ENCODE data around the gene BICC1. TPM values are rescaled to one million over a fixed set of nuclear protein-coding genes. Genes with fewer than 3 reads are reported as not detected.
A peak's percentile ranks its signal among the peaks of the same experiment; 100 is the strongest.

Gene BICC1
- polyA plus RNA-seq, 3 donors, result 0.02 to 0.24 (median 0.14) TPM

- H3K4me1 ChIP-seq (ENCODE audit: control insufficient read depth in 1 of 2, insufficient read depth in 2 of 2, low read length in 2 of 2), result peaks cover 33 to 37% of the 10 kb centered on the region in 2 donors
- H3K9me3 ChIP-seq (replicated peaks in 1 of 2; ENCODE audit: control insufficient read depth in 1 of 2, insufficient read depth in 1 of 2, low read length in 2 of 2), result no peaks in the 10 kb centered on the region
- no peak overlapping the region for H3K4me3 Mint-ChIP-seq
- H3K27ac Mint-ChIP-seq, result peak overlapping the region in 4 of 7 donors; percentile 27 to 79 (median 42)
- no peak overlapping the region for H3K9ac ChIP-seq (ENCODE audit: insufficient read depth, low read length, poor library complexity, severe bottlenecking)
- peaks cover 41% of the 10 kb centered on the region for H3K4me1 Mint-ChIP-seq
- no peaks in the 10 kb centered on the region for H3K36me3 ChIP-seq (replicated peaks in 1 of 2; ENCODE audit: control insufficient read depth in 1 of 2, insufficient read depth in 2 of 2, low read length in 2 of 2)
- H3K4me3 ChIP-seq (replicated peaks in 1 of 3; ENCODE audit: low read depth in 2 of 3, low read length in 3 of 3), result no peak overlapping the region
- no peak overlapping the region for H2AFZ ChIP-seq (ENCODE audit: insufficient read depth, low read depth, low read length, poor library complexity, severe bottlenecking)
- H4K20me1 ChIP-seq (ENCODE audit: insufficient read depth, low read length), result no peaks in the 10 kb centered on the region
- intact Hi-C loops (cut with micrococcal nuclease), result no loop called here
- peaks cover 0 to 8% (median 2%) of the 10 kb centered on the region in 7 donors for H3K9me3 Mint-ChIP-seq
- H3K4me2 ChIP-seq (replicated peaks; ENCODE audit: extremely low read depth, low read length, poor library complexity, severe bottlenecking), result no peak overlapping the region
- H3K27me3 ChIP-seq (ENCODE audit: control insufficient read depth in 2 of 2, insufficient read depth in 2 of 2, low read length in 2 of 2), result no peaks in the 10 kb centered on the region
- peak overlapping the region in 1 of 2 donors; percentile 39 for H3K27ac ChIP-seq (ENCODE audit: low read depth in 1 of 2, low read length in 2 of 2)
- H3K79me2 ChIP-seq (ENCODE audit: insufficient read depth, low read length), result no peaks in the 10 kb centered on the region
- peaks cover 0 to 4% of the 10 kb centered on the region in 2 donors for H3K36me3 Mint-ChIP-seq
- no peaks in the 10 kb centered on the region for H3K27me3 Mint-ChIP-seq (ENCODE audit: low read depth in 3 of 3)
- WGBS (ENCODE audit: insufficient coverage), result 100% methylated on average over 3 of the region's 8 CpGs
- DNase-seq, result no peak
- no peak for TF ChIP-seq CTCF (IDR thresholded peaks at IDR 0.05)
Observed at GRCh38 chr10:58578366-58578765, 65.7 kb downstream of the BICC1 start.

- Mint-ChIP-seq H3K27ac (peak overlapping the region in 2 of 7 donors; percentile 64 to 82), H3K4me3 (no peak overlapping the region), H3K27me3 (ENCODE audit: low read depth in 3 of 3) (no peaks in the 10 kb centered on the region), H3K9me3 (peaks cover 0 to 9% (median 4%) of the 10 kb centered on the region in 7 donors), H3K4me1 (peaks cover 33% of the 10 kb centered on the region), H3K36me3 (peaks cover 0 to 6% of the 10 kb centered on the region in 2 donors)
- Histone ChIP-seq H3K79me2 (ENCODE audit: insufficient read depth, low read length) (no peaks in the 10 kb centered on the region), H3K4me2 (replicated peaks; ENCODE audit: extremely low read depth, low read length, poor library complexity, severe bottlenecking) (no peak overlapping the region), H3K36me3 (replicated peaks in 1 of 2; ENCODE audit: control insufficient read depth in 1 of 2, insufficient read depth in 2 of 2, low read length in 2 of 2) (no peaks in the 10 kb centered on the region), H2AFZ (ENCODE audit: insufficient read depth, low read depth, low read length, poor library complexity, severe bottlenecking) (no peak overlapping the region), H3K4me3 (replicated peaks in 1 of 3; ENCODE audit: low read depth in 2 of 3, low read length in 3 of 3) (no peak overlapping the region), H3K4me1 (ENCODE audit: control insufficient read depth in 1 of 2, insufficient read depth in 2 of 2, low read length in 2 of 2) (peaks cover 33 to 37% of the 10 kb centered on the region in 2 donors), H4K20me1 (ENCODE audit: insufficient read depth, low read length) (no peaks in the 10 kb centered on the region), H3K27me3 (ENCODE audit: control insufficient read depth in 2 of 2, insufficient read depth in 2 of 2, low read length in 2 of 2) (no peaks in the 10 kb centered on the region), H3K27ac (ENCODE audit: low read depth in 1 of 2, low read length in 2 of 2) (peak overlapping the region in 1 of 2 donors; percentile 39), H3K9me3 (replicated peaks in 1 of 2; ENCODE audit: control insufficient read depth in 1 of 2, insufficient read depth in 1 of 2, low read length in 2 of 2) (no peaks in the 10 kb centered on the region), H3K9ac (ENCODE audit: insufficient read depth, low read length, poor library complexity, severe bottlenecking) (no peak overlapping the region)
- TF ChIP-seq CTCF (IDR thresholded peaks at IDR 0.05), result no peak
- 91% methylated on average over 6 of the region's 11 CpGs for WGBS (ENCODE audit: insufficient coverage)
- intact Hi-C loops (cut with micrococcal nuclease), result no loop called here
- DNase-seq, result no peak
Observed at GRCh38 chr10:58579011-58579655, 66.5 kb downstream of the BICC1 start.
